Heart right ventricle (tissue), 16 donors: ENCODE results near the gene LETM1. TPM values are rescaled to one million over a fixed set of nuclear protein-coding genes. Genes with fewer than 3 reads are reported as not detected.

ENCODE experiments used
- ATAC-seq, 8 donors: fragments of 200-7000 bp; cut with Tn5 transposase; one replicate each; pipeline ENCODE4 v1.9.1; 2020; ENCODE audit warnings: mild to moderate bottlenecking in 8 of 8, moderate library complexity in 8 of 8, moderate number of reproducible peaks in 1 of 8
- DNase-seq, 2 donors: peaks; one replicate each; pipeline ENCODE4 v3.0.0-alpha.2; 2020
- H3K27ac ChIP-seq, 10 donors: fragments of 200-600 bp; sonication (generic) in 2 of 10; one replicate each; pipeline versions ENCODE4 v1.5.0 to v1.8.0; 2020 to 2022; ENCODE audit warnings: mild to moderate bottlenecking in 3 of 10
- H3K27me3 ChIP-seq, 7 donors: fragments of 200-600 bp; one replicate each; pipeline ENCODE4 v1.8.0; 2021 to 2022; ENCODE audit warnings: mild to moderate bottlenecking in 2 of 7
- H3K36me3 ChIP-seq, 9 donors: fragments of 200-600 bp; sonication (generic) in 1 of 9; one replicate each; pipeline versions ENCODE4 v1.5.0 to v1.8.0; 2020 to 2022; ENCODE audit warnings: mild to moderate bottlenecking in 2 of 9
- H3K4me1 ChIP-seq, 9 donors: fragments of 200-600 bp; sonication (generic) in 1 of 9; one replicate each; pipeline versions ENCODE4 v1.5.0 to v1.8.0; 2020 to 2022; ENCODE audit warnings: mild to moderate bottlenecking in 4 of 9
- H3K4me3 ChIP-seq, 10 donors: fragments of 200-600 bp; sonication (generic) in 2 of 10; one replicate each; pipeline versions ENCODE4 v1.5.0 to v1.8.0; 2020 to 2022; ENCODE audit warnings: mild to moderate bottlenecking in 7 of 10, moderate library complexity in 2 of 10
- H3K9me3 ChIP-seq, 11 donors: fragments of 200-600 bp in 10 of 11; sonication (generic) in 2 of 11; one replicate each; pipeline versions ENCODE4 v1.5.0 to v1.8.0; 2013 to 2022; ENCODE audit warnings: mild to moderate bottlenecking in 2 of 11, control low read depth in 1 of 11, moderate library complexity in 1 of 11
- WGBS, 2 donors: extraction: QIAGEN DNeasy Blood & Tissue Kit; methylation state at CpG; one replicate each; pipeline ENCODE4 v1.1.7; 2013; ENCODE audit warnings: inconsistent platforms in 1 of 2; 5-methylcytosine and 5-hydroxymethylcytosine counted together
- intact Hi-C, 10 donors: fragments of 100-400 bp; cut with DNase I; formaldehyde crosslinking; loops; one replicate each; pipeline versions ENCODE4 v1.11.1 to v1.14.2; 2022
- polyA plus RNA-seq, 2 donors: library from polyadenylated mRNA; stranded (reverse); fragments of 200-250 nt; gene quantifications; one replicate each; pipeline ENCODE4 v1.2.3, GENCODE V29; 2013
- total RNA-seq, 10 donors: library from RNA; stranded (reverse); fragmentation: NEBNext Ultra II Directional in 3 of 10; extraction: Animal tissue kit (Norgen Biotek cat#: 25700) in 3 of 10; gene quantifications; one replicate each; pipeline versions ENCODE4 v1.2.1 to v1.2.4, GENCODE V29; 2021 to 2023
- TF ChIP-seq, protein P1 (sequence below), 9 donors: fragments of 200-600 bp; sonication (generic) in 2 of 9; IDR thresholded peaks; one replicate each; pipeline versions ENCODE4 v1.5.0 to v1.8.0; 2021 to 2022; ENCODE audit warnings: antibody characterized with exemption in 9 of 9, mild to moderate bottlenecking in 5 of 9, moderate library complexity in 1 of 9
- donor health status: Arrhythmogenic right ventricular cardiomyopathy.
- donor health status: ischemic (EF 13 %, LVEDD 7.1; RV severe dilation, severe dysfunction).
- donor health status: healthy with polysubstance abuse.
- donor health status: DM: no; HTN: yes; CAD: no.
- donor health status: DM: no; HTN: no; CAD: no.
- donor health status: ischemic (EF 25% LVEDD 6.9; RV normal size, moderate dysfunction).
- donor health status: ischemic (EF 25% LVEDD 5.7; RV mildly dilated, moderate dysfunction).
- donor health status: healthy.
- donor health status: DM: yes; HTN: yes; CAD: no.
- donor health status: Ischemic cardiomyopathy.
- donor health status: ischemic (EF 35%, LVEDD 5.7; RV mildly dilated, moderate dysfunction).
- donor health status: nonischemic (EF 11% LVEDD 7.7; RV severe dilation, severe dysfunction).
- donor health status: DM: yes; HTN: yes; CAD: no.
- donor health status: PGD.
- donor health status: ischemic (EF 29% LVEDD 5.4; RV normal size, mild dysfunction).
- donor health status: nonischemic (EF 23%, LVEDD 6.1; RV moderate dilation, normal function).

The LETM1 gene
- total and polyA plus RNA-seq, 12 donors: 23.4 to 53.1 (median 41.2) TPM

DNA sequence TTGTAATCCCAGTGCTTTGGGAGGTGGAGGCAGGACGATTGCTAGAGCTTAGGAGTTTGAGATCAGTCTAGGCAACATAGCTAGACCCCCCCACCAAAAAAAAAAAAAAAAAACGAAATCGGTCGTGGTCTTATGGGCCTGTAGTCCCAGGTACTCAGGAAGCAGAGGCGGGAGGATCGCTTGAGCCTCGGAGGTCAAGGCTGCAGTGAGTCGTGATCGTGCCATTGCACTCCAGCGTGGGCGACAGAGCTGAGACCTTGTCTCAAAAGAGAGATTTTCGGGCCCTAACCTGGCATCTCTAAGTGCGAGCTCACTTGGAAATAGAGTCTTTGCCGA, 7.0 kb upstream of the LETM1 start:
- H3K9me3 ChIP-seq: no peaks in the 10 kb centered on the region
- ATAC-seq (no peak), DNase-seq (no peak)
- H3K27ac ChIP-seq: no peak overlapping the region
- TF ChIP-seq, protein P1, sequence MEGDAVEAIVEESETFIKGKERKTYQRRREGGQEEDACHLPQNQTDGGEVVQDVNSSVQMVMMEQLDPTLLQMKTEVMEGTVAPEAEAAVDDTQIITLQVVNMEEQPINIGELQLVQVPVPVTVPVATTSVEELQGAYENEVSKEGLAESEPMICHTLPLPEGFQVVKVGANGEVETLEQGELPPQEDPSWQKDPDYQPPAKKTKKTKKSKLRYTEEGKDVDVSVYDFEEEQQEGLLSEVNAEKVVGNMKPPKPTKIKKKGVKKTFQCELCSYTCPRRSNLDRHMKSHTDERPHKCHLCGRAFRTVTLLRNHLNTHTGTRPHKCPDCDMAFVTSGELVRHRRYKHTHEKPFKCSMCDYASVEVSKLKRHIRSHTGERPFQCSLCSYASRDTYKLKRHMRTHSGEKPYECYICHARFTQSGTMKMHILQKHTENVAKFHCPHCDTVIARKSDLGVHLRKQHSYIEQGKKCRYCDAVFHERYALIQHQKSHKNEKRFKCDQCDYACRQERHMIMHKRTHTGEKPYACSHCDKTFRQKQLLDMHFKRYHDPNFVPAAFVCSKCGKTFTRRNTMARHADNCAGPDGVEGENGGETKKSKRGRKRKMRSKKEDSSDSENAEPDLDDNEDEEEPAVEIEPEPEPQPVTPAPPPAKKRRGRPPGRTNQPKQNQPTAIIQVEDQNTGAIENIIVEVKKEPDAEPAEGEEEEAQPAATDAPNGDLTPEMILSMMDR (IDR thresholded peaks at IDR 0.05): no peak
- 71 to 76% methylated on average over 14 of the region's 14 CpGs for WGBS, 2 donors
- peaks cover 0 to 12% (median under 1%) of the 10 kb centered on the region in 9 donors for H3K4me1 ChIP-seq
- peaks cover 0 to 46% (median 17%) of the 10 kb centered on the region in 7 donors for H3K27me3 ChIP-seq
- H3K36me3 ChIP-seq: no peaks in the 10 kb centered on the region
- H3K4me3 ChIP-seq: no peak overlapping the region
- intact Hi-C loops: no loop called here

DNA sequence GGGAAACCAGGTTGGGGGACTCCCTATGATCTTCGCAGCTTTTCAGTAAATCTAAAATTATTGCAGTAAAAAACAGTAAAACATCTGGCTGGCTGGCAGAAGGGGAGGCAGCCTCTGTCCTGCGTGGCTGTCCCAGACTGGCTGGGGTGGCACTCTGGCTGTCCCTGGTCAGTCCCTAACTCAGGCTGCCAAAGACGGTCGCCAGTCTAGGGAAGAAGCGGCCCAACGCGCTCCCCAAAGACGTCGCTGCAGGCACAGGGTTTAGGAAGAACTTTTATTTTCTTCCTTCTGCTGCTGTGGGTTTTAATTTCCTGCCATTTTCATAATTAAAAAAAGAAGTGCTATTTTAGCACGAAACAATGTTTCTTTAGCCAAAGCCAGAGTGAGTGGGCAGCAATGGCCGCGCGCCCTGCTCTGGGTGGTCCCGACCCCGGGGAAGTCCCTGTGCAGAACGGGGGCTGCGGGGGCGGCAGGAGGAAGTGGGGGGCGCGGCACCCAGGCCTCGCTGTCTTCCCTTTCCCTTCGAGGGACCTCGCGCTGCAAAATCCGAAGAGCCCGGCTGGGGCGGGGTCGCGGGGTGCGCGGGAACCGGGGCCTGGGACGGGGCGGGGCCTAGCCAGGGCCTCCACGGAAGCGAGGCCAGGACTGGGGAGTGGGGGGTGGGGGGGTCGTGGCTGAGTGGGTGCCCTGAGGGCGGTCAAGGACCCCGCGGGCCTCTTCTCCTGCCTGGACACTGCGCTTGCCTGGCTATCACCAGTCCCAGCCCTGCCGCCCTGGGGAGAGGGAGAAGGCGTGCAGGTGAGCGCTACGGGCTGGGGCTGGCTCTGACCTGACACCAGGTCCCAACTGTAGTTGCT, 6.3 kb upstream of the LETM1 start:
- 28 to 34% methylated on average over 33 to 45 of the region's 45 CpGs for WGBS, 2 donors

DNA sequence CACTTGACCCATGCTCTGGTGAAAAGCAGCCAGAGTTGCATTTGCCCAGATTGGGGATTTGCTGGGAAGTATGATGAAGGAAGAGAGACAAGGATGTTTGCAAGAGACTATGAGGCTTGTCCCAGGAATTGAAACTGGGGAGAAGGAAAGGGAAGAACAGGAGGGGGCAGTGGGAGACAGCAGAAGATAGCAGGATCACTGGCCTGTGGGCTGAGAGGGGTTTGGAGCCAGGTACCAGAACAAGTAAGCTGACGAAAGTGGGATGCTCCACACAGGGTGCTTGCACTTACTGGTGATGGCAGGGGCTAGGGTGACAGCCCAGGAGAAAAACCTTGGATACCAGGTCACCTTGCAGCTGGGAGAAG, 3.4 kb upstream of the LETM1 start:
- ATAC-seq: no peak
- intact Hi-C loops: loop anchor here in 5 of 10 donors (5.0 to 10.0 kb wide), 3 partner anchors 38 to 45 kb away; no protein-coding TSS in a partner anchor
- WGBS, 2 donors: 86 to 89% methylated on average over 1 of the region's 1 CpG
- DNase-seq: no peak
- TF ChIP-seq, protein P1 (IDR thresholded peaks at IDR 0.05): no peak
- Histone ChIP-seq H3K27ac (no peak overlapping the region), H3K4me1 (peaks cover 5 to 35% (median 22%) of the 10 kb centered on the region in 9 donors), H3K27me3 (peaks cover 0 to 17% (median 11%) of the 10 kb centered on the region in 7 donors), H3K4me3 (no peak overlapping the region), H3K9me3 (no peaks in the 10 kb centered on the region), H3K36me3 (no peaks in the 10 kb centered on the region)

More for the DNA sequence above, 6.3 kb upstream of the LETM1 start:
- DNase-seq: no peak
- TF ChIP-seq, protein P1 (IDR thresholded peaks at IDR 0.05): no peak
- Histone ChIP-seq H3K27ac (peak overlapping the region in 1 of 10 donors; percentile 34), H3K4me3 (peak overlapping the region in 6 of 10 donors; percentile 21 to 42 (median 34)), H3K36me3 (no peaks in the 10 kb centered on the region), H3K27me3 (peaks cover 0 to 42% (median 17%) of the 10 kb centered on the region in 7 donors), H3K9me3 (no peaks in the 10 kb centered on the region), H3K4me1 (peaks cover 0 to 18% (median 5%) of the 10 kb centered on the region in 9 donors)
- ATAC-seq: peak in 1 of 8 donors; percentile 44
- intact Hi-C loops: no loop called here

DNA sequence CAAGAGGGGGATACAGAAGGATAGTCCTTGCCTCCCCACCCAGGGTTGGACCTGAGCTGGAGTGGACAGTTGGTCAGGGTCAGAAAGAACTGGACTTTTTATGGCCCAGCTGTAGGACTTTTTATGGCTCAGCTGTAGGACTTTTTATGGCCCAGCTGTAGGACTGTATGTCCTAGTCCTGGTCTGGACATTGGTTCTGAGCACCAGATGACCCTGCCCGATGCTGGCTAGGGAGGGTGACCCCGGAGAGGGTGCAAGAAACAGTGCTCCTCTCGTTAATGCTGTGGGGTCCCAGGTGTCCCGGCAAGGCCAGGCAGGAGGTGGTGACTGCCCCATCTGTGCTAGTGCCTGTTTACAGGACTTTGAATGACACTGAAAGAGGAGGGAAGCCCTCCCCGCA, 2.0 kb upstream of the LETM1 start:
- H3K27ac ChIP-seq: no peak overlapping the region
- intact Hi-C loops: loop anchor here in 8 of 10 donors (2.0 to 10.0 kb wide), 5 partner anchors 13 to 47 kb away; partner anchors contain the start of gene NSD2 (in 2 of the 8)
- H3K9me3 ChIP-seq: no peaks in the 10 kb centered on the region
- H3K4me1 ChIP-seq: peaks cover 5 to 47% (median 34%) of the 10 kb centered on the region in 9 donors
- H3K36me3 ChIP-seq: no peaks in the 10 kb centered on the region
- ATAC-seq (no peak), DNase-seq (no peak)
- TF ChIP-seq, protein P1 (IDR thresholded peaks at IDR 0.05): no peak
- 89 to 91% methylated on average over 5 of the region's 5 CpGs for WGBS, 2 donors
- no peak overlapping the region for H3K4me3 ChIP-seq
- peaks cover 0 to 3% (median 0%) of the 10 kb centered on the region in 7 donors for H3K27me3 ChIP-seq
